K562 (cell line): Measurements from ENCODE around the gene SLC9B2. TPM values are rescaled to one million over a fixed set of nuclear protein-coding genes. Genes with fewer than 3 reads are reported as not detected.
A peak's percentile ranks its signal among the peaks of the same experiment; 100 is the strongest.

Experiments
- ATAC-seq: fragments of 200-7000 bp; cut with Tn5 transposase; 3 replicates; pipeline ENCODE4 v1.9.1; 2020; ENCODE audit warnings: moderate library complexity
- BruUV-seq: library from RNA; stranded (reverse); fragments of 400-500 nt; replicated peaks from 2 replicates; lab custom pipeline; 2021; lab: Mats Ljungman, UMichigan
- CTCF ChIA-PET: fragments of 300-600 bp; formaldehyde crosslinking; extraction: SDS; loops from one replicate; lab custom pipeline; 2021; ENCODE audit warnings: low intra/inter-chr PET ratio; lab: Yijun Ruan, JAX
- POLR2A ChIA-PET: fragments of 300-600, 350-650 bp; sonication (Branson Sonifier 250); formaldehyde crosslinking; extraction: SDS; loops from one replicate; lab custom pipeline; 2021; ENCODE audit warnings: antibody characterized with exemption, inconsistent platforms; lab: Yijun Ruan, JAX
- DNase-seq, 4 experiments: peaks; one replicate each; pipeline versions ENCODE4 v3.0.0 to v3.0.0-alpha.2; 2011 to 2018; ENCODE audit warnings: low spot score in 3 of 4, mixed read lengths in 3 of 4; ENCODE audit errors: extremely low read depth in 1 of 4
- FAIRE-seq: peaks from 2 replicates; lab custom pipeline; 2011; peaks lifted over from hg19 to GRCh38; lab: Jason Lieb, UNC
- H2AFZ ChIP-seq: 2 replicates; pipeline ENCODE4 v1.6.0; 2011; ENCODE audit warnings: low read depth, low read length, control low read depth, inconsistent platforms
- H3K27ac ChIP-seq: fragments of 200-600 bp; 3 replicates; pipeline ENCODE4 v1.8.0; 2011; ENCODE audit warnings: low read depth, mild to moderate bottlenecking, control low read depth, inconsistent platforms, low read length, moderate library complexity, mixed read lengths; ENCODE audit errors: extremely low read depth
- H3K27me3 ChIP-seq, 2 experiments: fragments of 300-600 bp in 1 of 2; 2 replicates in 1 of 2; 3 replicates in 1 of 2; pipeline versions ENCODE4 v1.6.0 to v1.8.0; 2011; ENCODE audit warnings: inconsistent platforms in 2 of 2, low read length in 2 of 2, mild to moderate bottlenecking in 1 of 2, mixed read lengths in 1 of 2, moderate library complexity in 1 of 2; ENCODE audit not compliant: control insufficient read depth in 2 of 2, insufficient read depth in 2 of 2
- H3K36me3 ChIP-seq: fragments of 300-600 bp; 3 replicates; pipeline ENCODE4 v1.8.0; 2011; ENCODE audit warnings: mild to moderate bottlenecking, low read length, inconsistent platforms; ENCODE audit not compliant: control insufficient read depth, insufficient read depth
- H3K4me1 ChIP-seq, 2 experiments: fragments of 200-600 bp in 1 of 2; replicated peaks in 1 of 2; 2 replicates in 1 of 2; 3 replicates in 1 of 2; pipeline versions ENCODE4 v1.5.1 to v1.8.0; 2011; ENCODE audit warnings: inconsistent platforms in 2 of 2, low read length in 2 of 2, mild to moderate bottlenecking in 1 of 2, mixed read lengths in 1 of 2, moderate library complexity in 1 of 2; ENCODE audit not compliant: control insufficient read depth in 2 of 2, insufficient read depth in 2 of 2
- H3K4me2 ChIP-seq: 2 replicates; pipeline ENCODE4 v1.6.1; 2011; ENCODE audit warnings: low read length, control low read depth, inconsistent platforms, mixed read lengths; ENCODE audit not compliant: insufficient read depth
- H3K4me3 ChIP-seq: fragments of 200-600 bp; sonication (generic), shearing (Covaris generic); 2 replicates; pipeline ENCODE4 v1.5.1; 2016; ENCODE audit warnings: control low read depth, inconsistent platforms
- H3K79me2 ChIP-seq: fragments of 200-600 bp; 3 replicates; pipeline ENCODE4 v1.8.0; 2011; ENCODE audit warnings: low read length, inconsistent platforms; ENCODE audit not compliant: control insufficient read depth, insufficient read depth
- H3K9ac ChIP-seq, 2 experiments: 2 replicates each; pipeline versions ENCODE4 v1.6.0 to v1.6.1; 2011; ENCODE audit warnings: low read depth in 2 of 2, low read length in 2 of 2, control low read depth in 1 of 2, inconsistent platforms in 1 of 2, mild to moderate bottlenecking in 1 of 2, mixed read lengths in 1 of 2; ENCODE audit not compliant: insufficient read depth in 1 of 2
- H3K9me1 ChIP-seq: one replicate; pipeline ENCODE4 v1.6.0; 2011; ENCODE audit warnings: inconsistent platforms, mild to moderate bottlenecking, low read length, moderate library complexity; ENCODE audit not compliant: control insufficient read depth, insufficient read depth
- H3K9me3 ChIP-seq: replicated peaks from 2 replicates; pipeline ENCODE4 v1.5.1; 2011; ENCODE audit warnings: low read depth, low read length, inconsistent platforms; ENCODE audit not compliant: control insufficient read depth, insufficient read depth
- H4K20me1 ChIP-seq: replicated peaks from 2 replicates; pipeline ENCODE4 v1.6.1; 2011; ENCODE audit warnings: low read length, inconsistent platforms, mixed read lengths; ENCODE audit not compliant: control insufficient read depth, insufficient read depth
- BRCA1 ChIP-seq, 2 experiments: fragments of 450-650 bp in 1 of 2; sonication (generic) in 1 of 2; formaldehyde crosslinking in 1 of 2; IDR thresholded peaks; 2 replicates each; pipeline versions ENCODE4 v1.5.0 to v1.6.1; 2017 to 2020; ENCODE audit warnings: mild to moderate bottlenecking in 1 of 2, missing genetic modification reagents in 1 of 2
- CREM ChIP-seq: IDR thresholded peaks from 2 replicates; pipeline ENCODE4 v1.6.1; 2014; ENCODE audit warnings: antibody characterized with exemption, low read depth
- EZH2 ChIP-seq: IDR thresholded peaks from 2 replicates; pipeline ENCODE4 v1.6.1; 2012; ENCODE audit warnings: low read depth, mild to moderate bottlenecking, inconsistent platforms, low read length, borderline replicate concordance
- FOXJ2 ChIP-seq: fragments of 200-800 bp; sonication (Bioruptor generic); IDR thresholded peaks from 2 replicates; pipeline ENCODE4 v1.6.1; 2016; ENCODE audit warnings: missing genetic modification characterization, missing compliant biosample characterization
- LARP7 ChIP-seq: fragments of 450-650 bp; IDR thresholded peaks from 2 replicates; pipeline ENCODE4 v1.6.1; 2016
- MAFF ChIP-seq: IDR thresholded peaks from 2 replicates; pipeline ENCODE4 v1.6.1; 2012; ENCODE audit warnings: low read length, improper control_type of control experiment
- MYC ChIP-seq, 2 experiments: fragments of 250-450 bp in 1 of 2; sonication (Bioruptor Pico) in 1 of 2; IDR thresholded peaks; 2 replicates each; pipeline versions ENCODE4 v1.5.1 to v1.6.1; 2012 to 2021; ENCODE audit warnings: low read depth in 2 of 2, borderline replicate concordance in 1 of 2, improper control_type of control experiment in 1 of 2, low read length in 1 of 2, mild to moderate bottlenecking in 1 of 2, moderate library complexity in 1 of 2
- NFXL1 ChIP-seq: fragments of 450-650 bp; formaldehyde crosslinking; IDR thresholded peaks from 2 replicates; pipeline ENCODE4 v1.4.0; 2021; ENCODE audit warnings: mild to moderate bottlenecking
- NR2C2 ChIP-seq, 2 experiments: fragments of 200-800 bp in 1 of 2; sonication (Bioruptor generic) in 1 of 2; sonication (generic) in 1 of 2; formaldehyde crosslinking in 1 of 2; IDR thresholded peaks; 2 replicates each; pipeline versions ENCODE4 v1.6.1 to v1.8.0; 2016 to 2022; ENCODE audit warnings: mild to moderate bottlenecking in 1 of 2, missing compliant biosample characterization in 1 of 2, missing genetic modification characterization in 1 of 2, missing genetic modification reagents in 1 of 2
- REST ChIP-seq, 2 experiments: fragments of 450-650 bp; formaldehyde crosslinking in 1 of 2; IDR thresholded peaks; 2 replicates each; pipeline versions ENCODE4 v1.4.0 to v1.6.1; 2014 to 2020; ENCODE audit warnings: mild to moderate bottlenecking in 2 of 2, borderline replicate concordance in 1 of 2, low read depth in 1 of 2
- ZNF253 ChIP-seq: fragments of 250-450 bp; sonication (Bioruptor Pico); conservative IDR thresholded peaks from 2 replicates; pipeline ENCODE4 v1.6.1; 2021; ENCODE audit warnings: mild to moderate bottlenecking
- WGBS: fragments of 100-300 bp; shearing (Covaris generic); methylation state at CpG from one replicate; pipeline ENCODE4 v1.1.6; 2016; ENCODE audit warnings: low coverage, mixed read lengths; ENCODE audit not compliant: insufficient coverage; ENCODE audit errors: missing lambda C conversion rate; 5-methylcytosine and 5-hydroxymethylcytosine counted together
- in situ Hi-C: fragments of 300-500 bp; cut with MboI; formaldehyde crosslinking; loops from 4 replicates; pipeline ENCODE4 v1.15.0; 2018; ENCODE audit warnings: inconsistent platforms, mixed read lengths
- intact Hi-C: fragments of 100-400 bp; cut with micrococcal nuclease; formaldehyde crosslinking; loops from 2 replicates; pipeline ENCODE4 v1.14.2; 2022
- polyA plus RNA-seq, 8 experiments: library from polyadenylated mRNA; depleted of rRNA in 4 of 8; stranded (reverse) in 5 of 8; unstranded in 3 of 8; fragments of >200 nt; fragmentation: Nextera tagmentation in 2 of 8; fragmentation: Illumina TruSeq in 1 of 8; extraction: Ambion mirVana in 2 of 8; extraction: Trizol in 1 of 8; gene quantifications; 2 replicates each; pipeline versions ENCODE4 v1.2.1 to v1.2.3, GENCODE V29; 2011 to 2014; ENCODE audit warnings: inconsistent platforms in 1 of 8, missing spikeins in 1 of 8
- total RNA-seq, 7 experiments: library from RNA; depleted of rRNA in 6 of 7; stranded (reverse); fragments of >200 nt in 6 of 7; fragmentation: Illumina TruSeq in 2 of 7; extraction: Trizol in 2 of 7; gene quantifications; 2 replicates each; pipeline versions ENCODE4 v1.2.1 to v1.2.3, GENCODE V29; 2011 to 2021; ENCODE audit warnings: low replicate concordance in 1 of 7

SLC9B2 gene
- total and polyA plus RNA-seq, 9 of the 15 experiments (the other 6 are each of a cell fraction or from before 2014, with no cell fraction given) = 6.6 to 14.6 (median 11.4) TPM

- no peaks in the 10 kb centered on the region for H3K79me2 ChIP-seq
- no peaks in the 10 kb centered on the region for H3K9me1 ChIP-seq
- intact Hi-C loops (loop anchor here (2.0 to 10.0 kb wide), 5 partner anchors 273 to 845 kb away; partner anchors contain the start of gene UBE2D3), in situ Hi-C loops (no loop called here)
- ChIA-PET POLR2A (interaction anchor here (1.0 to 1.4 kb wide), 2 partner anchors 10 to 16 kb away, joined by 3 to 4 read pairs; no protein-coding TSS in a partner anchor), CTCF (interaction anchor here (1.3 to 1.8 kb wide), 3 partner anchors 479 to 669 kb away, joined by 3 to 11 read pairs (median 8); no protein-coding TSS in a partner anchor)
- 7% methylated on average over 11 of the region's 11 CpGs for WGBS
- peak within 1 kb of the TSS in 1 of 2 experiments; percentile 35; a peak in 2 of 4 replicates for H3K9ac ChIP-seq
- FAIRE-seq = peak; percentile 98
- no peaks in the 10 kb centered on the region for H3K4me1 ChIP-seq
- no peaks in the 10 kb centered on the region for H3K27me3 ChIP-seq
- H4K20me1 ChIP-seq = no peaks in the 10 kb centered on the region
- H3K36me3 ChIP-seq = no peaks in the 10 kb centered on the region
- ATAC-seq = peak; percentile 94
- peak within 1 kb of the TSS; percentile 86 for H2AFZ ChIP-seq
- H3K27ac ChIP-seq = no peak within 1 kb of the TSS
- peak; percentile 69 to 84 (median 76) for DNase-seq
- H3K9me3 ChIP-seq = no peaks in the 10 kb centered on the region
- H3K4me2 ChIP-seq = peak within 1 kb of the TSS; percentile 40
- H3K4me3 ChIP-seq = peak within 1 kb of the TSS; percentile 27
- BruUV-seq = no TSS peak
- TF ChIP-seq REST (IDR thresholded peaks at IDR 0.05; ENCODE audit: borderline replicate concordance) (peak; percentile 38; the same call in 1 of the 2 replicates), REST (CRISPR knock-in tag; IDR thresholded peaks at IDR 0.05; ENCODE audit: low read depth) (no peak), FOXJ2 (0 out of 2 replicates have a peak, but pooled peaks have one; percentile 50), ZNF253 (CRISPR knock-in tag) (no peak), LARP7 (no peak), BRCA1 (IDR thresholded peaks at IDR 0.05) (no peak), BRCA1 (CRISPR knock-in tag; IDR thresholded peaks at IDR 0.05) (no peak), NFXL1 (CRISPR knock-in tag) (no peak), CREM (peak; percentile 59; the same call in 1 of the 2 replicates), MAFF (no peak; the same call in 1 of the 2 replicates), EZH2 (no peak), MYC (IDR thresholded peaks at IDR 0.05; ENCODE audit: low read depth, low read length) (0 out of 2 replicates have a peak, but pooled peaks have one; percentile 24), MYC (CRISPR knock-in tag; IDR thresholded peaks at IDR 0.05; ENCODE audit: borderline replicate concordance, low read depth) (no peak), NR2C2 (CRISPR knock-in tag; IDR thresholded peaks at IDR 0.05) (no peak), NR2C2 (tag; IDR thresholded peaks at IDR 0.05) (peak; percentile 82)
These were observed 23.3 kb upstream of the SLC9B2 start, which contains the start of gene BDH2 for GRCh38 chr4:103099691-103100392. BDH2 (minus strand) TSS chr4:103099834; CDS start chr4:103096254, 3,580 bp downstream.
